ENCODE measurements around the gene GAGE13.
"Not testable (repeated sequence)": the region's sequence is repeated elsewhere in the genome, so short reads cannot be mapped to it uniquely, and the experiment has no call there.

Gene GAGE13

GRCh38 chrX:49331841-49332240, 459 bp downstream of the GAGE13 start:
- DNase-seq (ENCODE audit: low read depth) = not testable (repeated sequence)

GRCh38 chrX:49341449-49341848, 10.1 kb downstream of the GAGE13 start:
- not testable (repeated sequence) for DNase-seq (ENCODE audit: low read depth)

- not testable (repeated sequence) for DNase-seq (ENCODE audit: low read depth)
These were observed 13.3 kb downstream of the GAGE13 start for GRCh38 chrX:49344496-49345175.

DNA sequence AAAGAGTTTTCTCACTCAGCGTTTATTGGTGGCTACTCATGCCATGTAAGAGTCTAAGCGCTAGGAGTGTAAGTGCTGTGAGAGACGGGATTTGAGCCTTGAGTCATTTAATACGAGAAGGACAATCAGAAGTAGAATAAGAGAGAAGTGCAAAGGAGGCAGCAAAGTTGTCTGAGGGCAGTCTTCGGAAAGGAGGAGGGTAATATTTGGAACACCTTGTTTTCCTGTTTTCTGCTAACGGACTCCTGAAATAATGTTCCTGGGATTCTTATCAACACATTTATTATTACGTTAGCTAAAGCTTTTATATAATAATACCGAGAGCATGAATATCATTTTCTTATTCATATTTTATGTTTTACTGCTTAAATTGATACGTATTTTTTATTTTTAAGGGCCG, 14.0 kb downstream of the GAGE13 start:
- DNase-seq (ENCODE audit: low read depth) = not testable (repeated sequence)

- not testable (repeated sequence) for DNase-seq (ENCODE audit: low read depth)
These were observed 14.8 kb downstream of the GAGE13 start for GRCh38 chrX:49346150-49346549.

Data from HS-5 (cell line).